Measurements from ENCODE around the gene MBD3L4.
"Not testable (repeated sequence)": the region's sequence is repeated elsewhere in the genome, so short reads cannot be mapped to it uniquely, and the experiment has no call there.

Gene MBD3L4

DNA sequence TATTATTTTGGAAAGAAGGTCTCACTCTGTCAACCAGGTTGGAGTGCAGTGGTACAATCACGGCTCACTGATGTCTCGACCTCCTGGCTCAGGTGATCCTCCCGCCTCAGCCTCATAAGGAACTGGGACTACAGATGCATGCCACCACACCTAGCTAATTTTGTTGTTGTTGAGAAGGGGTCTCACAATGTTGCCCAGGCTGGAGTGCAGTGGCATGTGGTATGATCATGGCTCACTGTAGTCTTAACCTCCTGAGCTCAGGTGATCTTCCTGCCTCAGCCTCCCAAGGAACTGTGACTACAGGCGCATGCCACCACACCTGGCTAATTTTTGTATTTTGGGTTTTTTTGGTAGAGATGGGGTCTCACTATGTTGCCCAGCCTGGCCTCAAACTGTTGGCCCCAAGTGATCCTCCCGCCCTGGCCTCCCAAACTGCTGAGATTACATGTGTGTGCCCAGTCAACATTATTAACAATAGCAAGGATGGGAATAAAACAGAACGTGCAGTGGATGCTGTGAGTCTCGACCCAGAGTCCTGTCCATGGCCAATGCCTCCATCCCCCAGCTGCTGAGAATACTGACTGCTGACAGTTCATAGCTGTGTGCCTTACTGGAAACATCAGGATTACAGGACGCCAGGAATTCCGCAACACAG, 23.9 kb upstream of the MBD3L4 start:
- H3K9me3 Mint-ChIP-seq: peaks cover 4% of the 10 kb centered on the region
- H3K36me3 Mint-ChIP-seq (ENCODE audit: low read depth): peaks cover 1% of the 10 kb centered on the region
- H3K4me1 Mint-ChIP-seq: peaks cover 2% of the 10 kb centered on the region
- TF ChIP-seq, protein P1, sequence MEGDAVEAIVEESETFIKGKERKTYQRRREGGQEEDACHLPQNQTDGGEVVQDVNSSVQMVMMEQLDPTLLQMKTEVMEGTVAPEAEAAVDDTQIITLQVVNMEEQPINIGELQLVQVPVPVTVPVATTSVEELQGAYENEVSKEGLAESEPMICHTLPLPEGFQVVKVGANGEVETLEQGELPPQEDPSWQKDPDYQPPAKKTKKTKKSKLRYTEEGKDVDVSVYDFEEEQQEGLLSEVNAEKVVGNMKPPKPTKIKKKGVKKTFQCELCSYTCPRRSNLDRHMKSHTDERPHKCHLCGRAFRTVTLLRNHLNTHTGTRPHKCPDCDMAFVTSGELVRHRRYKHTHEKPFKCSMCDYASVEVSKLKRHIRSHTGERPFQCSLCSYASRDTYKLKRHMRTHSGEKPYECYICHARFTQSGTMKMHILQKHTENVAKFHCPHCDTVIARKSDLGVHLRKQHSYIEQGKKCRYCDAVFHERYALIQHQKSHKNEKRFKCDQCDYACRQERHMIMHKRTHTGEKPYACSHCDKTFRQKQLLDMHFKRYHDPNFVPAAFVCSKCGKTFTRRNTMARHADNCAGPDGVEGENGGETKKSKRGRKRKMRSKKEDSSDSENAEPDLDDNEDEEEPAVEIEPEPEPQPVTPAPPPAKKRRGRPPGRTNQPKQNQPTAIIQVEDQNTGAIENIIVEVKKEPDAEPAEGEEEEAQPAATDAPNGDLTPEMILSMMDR (IDR thresholded peaks at IDR 0.05; ENCODE audit: unreplicated experiment in 3 of 3): no peak
- H3K4me3 Mint-ChIP-seq: no peak overlapping the region
- H3K27ac Mint-ChIP-seq: no peak overlapping the region
- peaks cover 2% of the 10 kb centered on the region for H3K27me3 Mint-ChIP-seq (ENCODE audit: low read depth)

DNA sequence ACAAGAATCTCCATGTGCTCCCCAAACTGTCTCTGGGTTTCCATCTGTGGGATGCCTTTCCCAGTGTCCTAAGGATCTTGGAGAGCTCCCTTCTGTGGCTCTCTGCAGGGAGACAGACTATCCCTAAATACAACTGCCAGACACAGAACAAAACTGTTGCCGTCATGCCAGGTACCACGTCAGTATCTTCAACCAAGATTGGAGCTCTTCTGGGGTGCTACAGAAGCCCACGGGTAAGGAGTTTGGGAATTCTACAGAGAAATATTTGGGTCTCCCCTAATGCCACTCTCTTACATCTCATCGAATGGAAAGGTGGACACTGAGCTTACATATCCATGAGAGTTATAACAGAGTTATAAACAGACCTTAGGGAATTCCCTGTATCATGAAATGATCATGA, 23.4 kb upstream of the MBD3L4 start:
- TF ChIP-seq, protein P1 (IDR thresholded peaks at IDR 0.05; ENCODE audit: unreplicated experiment in 3 of 3): no peak
- Mint-ChIP-seq H3K36me3 (ENCODE audit: low read depth) (no peaks in the 10 kb centered on the region), H3K9me3 (peaks cover 3% of the 10 kb centered on the region), H3K4me3 (no peak overlapping the region), H3K27me3 (ENCODE audit: low read depth) (no peaks in the 10 kb centered on the region), H3K4me1 (no peaks in the 10 kb centered on the region), H3K27ac (no peak overlapping the region)

GRCh38 chr19:7059977-7060376, 20.0 kb upstream of the MBD3L4 start:
- H3K27me3 Mint-ChIP-seq (ENCODE audit: low read depth); H3K9me3 Mint-ChIP-seq; H3K4me1 Mint-ChIP-seq; H3K4me3 Mint-ChIP-seq; H3K27ac Mint-ChIP-seq; H3K36me3 Mint-ChIP-seq (ENCODE audit: low read depth): not testable (repeated sequence)

DNA sequence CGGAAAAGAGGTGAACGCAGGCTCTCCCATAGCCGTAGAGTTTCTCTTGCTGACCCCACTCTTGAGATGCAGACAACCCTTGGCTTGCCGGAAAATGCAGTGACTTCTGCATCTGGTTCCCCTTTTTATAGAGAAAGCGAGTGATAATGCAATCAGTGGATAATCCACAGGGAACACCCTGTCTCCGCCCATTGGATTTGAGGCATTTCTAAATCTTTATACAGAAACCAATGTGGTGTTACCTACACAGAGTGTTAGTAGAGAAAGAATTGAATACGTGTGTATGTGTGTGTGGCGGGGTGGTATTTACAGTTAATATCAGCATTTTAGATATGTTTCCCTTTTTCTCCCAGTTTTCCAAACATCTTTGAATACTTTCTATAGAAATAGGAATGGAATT, 18.6 kb upstream of the MBD3L4 start, which contains the start of gene MBD3L3:
Gene MBD3L3 (minus strand): TSS at position 101 of the 400 bp plus-strand sequence. CDS start 71 bp downstream, at position 30.
- H3K27ac Mint-ChIP-seq; H3K4me3 Mint-ChIP-seq; H3K27me3 Mint-ChIP-seq (ENCODE audit: low read depth); H3K36me3 Mint-ChIP-seq (ENCODE audit: low read depth); H3K9me3 Mint-ChIP-seq; H3K4me1 Mint-ChIP-seq: not testable (repeated sequence)

DNA sequence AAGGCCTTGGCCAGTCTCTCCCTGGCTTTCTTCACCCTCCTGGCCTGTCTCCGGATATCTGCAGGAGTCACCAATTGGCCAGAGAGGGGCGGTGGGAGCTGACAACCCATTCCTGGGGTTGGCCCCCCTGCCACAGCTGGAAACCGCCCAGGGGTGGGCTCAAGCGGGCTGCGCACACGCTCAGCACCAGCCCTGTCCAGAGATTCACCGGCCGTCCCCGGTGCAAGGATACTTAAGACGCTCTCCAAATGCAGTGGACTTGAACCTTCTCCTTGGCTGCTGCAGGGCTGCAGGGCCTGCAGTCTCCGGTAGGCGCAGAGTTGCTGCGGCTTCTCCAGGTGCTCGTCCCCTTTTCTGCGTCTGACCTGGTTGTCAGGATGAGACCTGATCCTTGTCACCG, 16.4 kb upstream of the MBD3L4 start:
- not testable (repeated sequence) for H3K9me3 Mint-ChIP-seq; H3K27me3 Mint-ChIP-seq (ENCODE audit: low read depth); H3K4me1 Mint-ChIP-seq; H3K36me3 Mint-ChIP-seq (ENCODE audit: low read depth); H3K27ac Mint-ChIP-seq; H3K4me3 Mint-ChIP-seq

DNA sequence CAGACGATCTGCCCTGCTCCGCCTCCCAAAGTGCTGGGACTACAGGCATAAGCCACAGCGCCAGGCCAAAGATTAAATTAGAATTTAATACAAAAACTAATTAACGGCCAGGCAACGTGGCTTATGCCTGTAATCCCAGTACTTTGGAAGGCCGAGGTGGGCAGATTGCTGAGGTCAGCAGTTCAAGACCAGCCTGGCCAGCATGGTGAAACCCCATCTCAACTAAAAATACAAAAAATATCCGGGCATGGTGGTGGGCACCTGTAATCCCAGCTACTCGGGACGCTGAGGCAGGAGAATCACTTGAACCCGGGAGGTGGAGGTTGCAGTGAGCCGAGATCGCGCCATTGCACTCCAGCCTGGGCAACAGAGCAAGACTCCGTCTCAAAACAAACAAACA, 15.7 kb upstream of the MBD3L4 start:
- H3K27ac Mint-ChIP-seq; H3K9me3 Mint-ChIP-seq; H3K4me1 Mint-ChIP-seq; H3K4me3 Mint-ChIP-seq; H3K27me3 Mint-ChIP-seq (ENCODE audit: low read depth); H3K36me3 Mint-ChIP-seq (ENCODE audit: low read depth): not testable (repeated sequence)

- not testable (repeated sequence) for H3K4me3 Mint-ChIP-seq; H3K36me3 Mint-ChIP-seq (ENCODE audit: low read depth); H3K27me3 Mint-ChIP-seq (ENCODE audit: low read depth); H3K9me3 Mint-ChIP-seq; H3K27ac Mint-ChIP-seq; H3K4me1 Mint-ChIP-seq
Measured at GRCh38 chr19:7054635-7055368, 14.8 kb upstream of the MBD3L4 start.

GRCh38 chr19:7052896-7053295, 12.9 kb upstream of the MBD3L4 start:
- H3K9me3 Mint-ChIP-seq: not testable (repeated sequence)

GRCh38 chr19:7051421-7051820, 11.4 kb upstream of the MBD3L4 start:
- not testable (repeated sequence) for H3K27ac Mint-ChIP-seq; H3K36me3 Mint-ChIP-seq (ENCODE audit: low read depth); H3K27me3 Mint-ChIP-seq (ENCODE audit: low read depth); H3K9me3 Mint-ChIP-seq; H3K4me3 Mint-ChIP-seq; H3K4me1 Mint-ChIP-seq

More at GRCh38 chr19:7052896-7053295, 12.9 kb upstream of the MBD3L4 start:
- not testable (repeated sequence) for H3K4me1 Mint-ChIP-seq; H3K4me3 Mint-ChIP-seq; H3K27me3 Mint-ChIP-seq (ENCODE audit: low read depth); H3K36me3 Mint-ChIP-seq (ENCODE audit: low read depth); H3K27ac Mint-ChIP-seq

DNA sequence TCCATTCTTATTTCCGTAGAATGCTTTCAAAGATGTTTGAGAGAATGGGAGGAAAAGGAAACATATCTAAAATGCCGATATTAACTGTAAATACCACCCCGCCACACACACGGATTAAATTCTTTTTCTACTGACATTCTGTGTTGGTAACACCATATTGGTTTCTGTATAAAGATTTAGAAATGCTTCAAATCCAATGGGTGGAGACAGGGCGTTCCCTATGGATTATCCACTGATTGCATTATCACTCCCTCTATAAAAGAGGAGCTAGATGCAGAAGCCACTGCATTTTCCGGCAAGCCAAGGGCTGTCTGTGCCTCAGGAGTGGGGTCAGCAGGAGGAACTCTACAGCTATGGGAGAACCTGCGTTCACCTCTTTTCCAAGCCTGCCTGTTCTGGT, 9.0 kb upstream of the MBD3L4 start, which contains the start of gene MBD3L2:
Gene MBD3L2 (plus strand): TSS at position 301 of the 400 bp plus-strand sequence. CDS start 53 bp downstream, at position 354.
- not testable (repeated sequence) for H3K9me3 Mint-ChIP-seq; H3K27me3 Mint-ChIP-seq (ENCODE audit: low read depth); H3K27ac Mint-ChIP-seq; H3K36me3 Mint-ChIP-seq (ENCODE audit: low read depth); H3K4me3 Mint-ChIP-seq; H3K4me1 Mint-ChIP-seq

DNA sequence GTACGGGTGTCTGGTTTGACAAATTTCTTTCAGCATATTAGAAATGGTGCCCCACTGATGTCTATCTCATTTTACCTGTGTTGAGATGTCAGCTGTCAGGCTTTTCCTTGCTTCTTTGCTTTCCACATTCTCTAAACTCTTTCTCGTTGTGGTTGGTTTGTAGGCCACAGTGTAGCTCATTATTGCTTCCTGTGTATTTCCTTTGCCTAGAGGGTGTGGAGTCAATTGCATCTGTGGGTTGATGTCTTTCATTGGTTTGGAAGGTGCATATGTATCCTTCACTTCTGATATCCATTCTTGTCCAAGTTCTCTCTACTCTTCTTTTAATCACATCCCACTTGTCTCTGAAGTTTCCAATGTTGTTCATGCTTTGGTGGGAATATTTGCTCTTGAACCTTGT, 1.6 kb upstream of the MBD3L4 start:
- H3K36me3 Mint-ChIP-seq (ENCODE audit: low read depth); H3K27me3 Mint-ChIP-seq (ENCODE audit: low read depth); H3K4me1 Mint-ChIP-seq; H3K27ac Mint-ChIP-seq; H3K4me3 Mint-ChIP-seq; H3K9me3 Mint-ChIP-seq: not testable (repeated sequence)

DNA sequence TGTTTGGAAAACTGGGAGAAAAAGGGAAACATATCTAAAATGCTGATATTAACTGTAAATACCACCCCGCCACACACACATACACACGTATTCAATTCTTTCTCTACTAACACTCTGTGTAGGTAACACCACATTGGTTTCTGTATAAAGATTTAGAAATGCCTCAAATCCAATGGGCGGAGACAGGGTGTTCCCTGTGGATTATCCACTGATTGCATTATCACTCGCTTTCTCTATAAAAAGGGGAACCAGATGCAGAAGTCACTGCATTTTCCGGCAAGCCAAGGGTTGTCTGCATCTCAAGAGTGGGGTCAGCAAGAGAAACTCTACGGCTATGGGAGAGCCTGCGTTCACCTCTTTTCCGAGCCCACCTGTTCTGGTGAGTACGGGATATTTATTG, 9.7 kb downstream of the MBD3L4 start, which contains the start of gene MBD3L5:
Gene MBD3L5 (plus strand): TSS at position 301 of the 400 bp plus-strand sequence. CDS start 34 bp downstream, at position 335.
- H3K27me3 Mint-ChIP-seq (ENCODE audit: low read depth); H3K9me3 Mint-ChIP-seq; H3K27ac Mint-ChIP-seq; H3K4me1 Mint-ChIP-seq; H3K36me3 Mint-ChIP-seq (ENCODE audit: low read depth); H3K4me3 Mint-ChIP-seq: not testable (repeated sequence)

DNA sequence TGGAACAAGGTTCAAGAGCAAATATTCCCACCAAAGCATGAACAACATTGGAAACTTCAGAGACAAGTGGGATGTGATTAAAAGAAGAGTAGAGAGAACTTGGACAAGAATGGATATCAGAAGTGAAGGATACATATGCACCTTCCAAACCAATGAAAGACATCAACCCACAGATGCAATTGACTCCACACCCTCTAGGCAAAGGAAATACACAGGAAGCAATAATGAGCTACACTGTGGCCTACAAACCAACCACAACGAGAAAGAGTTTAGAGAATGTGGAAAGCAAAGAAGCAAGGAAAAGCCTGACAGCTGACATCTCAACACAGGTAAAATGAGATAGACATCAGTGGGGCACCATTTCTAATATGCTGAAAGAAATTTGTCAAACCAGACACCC, 11.2 kb downstream of the MBD3L4 start:
- not testable (repeated sequence) for H3K27ac Mint-ChIP-seq; H3K27me3 Mint-ChIP-seq (ENCODE audit: low read depth); H3K4me3 Mint-ChIP-seq; H3K9me3 Mint-ChIP-seq; H3K36me3 Mint-ChIP-seq (ENCODE audit: low read depth); H3K4me1 Mint-ChIP-seq

Data from nephron (organoid).